Gastroesophageal sphincter (tissue), 2 donors: ENCODE results near the gene UBA6.

Source experiments
- EP300 ChIP-seq: sonication (generic); formaldehyde crosslinking; IDR thresholded peaks from one replicate; pipeline ENCODE4 v1.6.1; 2017; ENCODE audit warnings: antibody characterized with exemption, mild to moderate bottlenecking
- POLR2AphosphoS5 ChIP-seq: sonication (generic); formaldehyde crosslinking; IDR thresholded peaks from one replicate; pipeline ENCODE4 v1.6.1; 2017; ENCODE audit warnings: antibody characterized with exemption

DNA sequence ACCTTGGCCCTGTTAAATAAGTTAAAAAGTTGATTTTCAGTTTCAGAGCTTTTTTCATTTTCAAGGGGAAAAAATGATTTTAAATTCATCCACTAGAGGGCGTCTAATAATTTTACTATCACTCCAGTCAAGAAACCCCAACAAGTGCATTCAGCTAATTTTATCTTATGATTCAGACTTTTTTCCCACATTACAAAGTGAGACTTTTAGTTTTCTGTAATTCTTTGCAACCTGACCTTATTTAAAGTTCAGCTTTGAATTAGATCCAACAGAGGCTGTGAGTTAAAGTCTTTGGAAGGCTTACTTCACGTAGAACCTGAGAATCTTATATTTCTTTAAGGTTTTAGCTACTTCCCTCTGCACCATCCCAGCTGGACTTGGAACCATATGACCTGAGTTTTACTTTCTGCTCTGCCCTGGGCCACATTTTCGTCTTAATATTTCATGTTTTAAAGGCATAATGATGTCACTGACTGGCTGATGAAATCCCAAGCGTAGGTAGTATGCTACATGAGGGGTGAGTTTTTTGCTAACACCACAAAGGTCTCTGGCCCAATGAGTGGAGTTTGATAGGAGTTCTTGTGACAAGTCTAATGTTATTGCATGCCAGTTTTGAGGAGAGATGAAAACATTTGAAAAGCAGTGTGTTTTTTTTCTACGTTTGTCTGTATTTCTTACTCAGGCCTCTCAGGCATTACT lies 46.0 kb upstream of the UBA6 start:
- TF ChIP-seq POLR2AphosphoS5 (no peak), EP300 (no peak)
